ENCODE data around the gene RIMBP2.

RIMBP2 gene

DNA sequence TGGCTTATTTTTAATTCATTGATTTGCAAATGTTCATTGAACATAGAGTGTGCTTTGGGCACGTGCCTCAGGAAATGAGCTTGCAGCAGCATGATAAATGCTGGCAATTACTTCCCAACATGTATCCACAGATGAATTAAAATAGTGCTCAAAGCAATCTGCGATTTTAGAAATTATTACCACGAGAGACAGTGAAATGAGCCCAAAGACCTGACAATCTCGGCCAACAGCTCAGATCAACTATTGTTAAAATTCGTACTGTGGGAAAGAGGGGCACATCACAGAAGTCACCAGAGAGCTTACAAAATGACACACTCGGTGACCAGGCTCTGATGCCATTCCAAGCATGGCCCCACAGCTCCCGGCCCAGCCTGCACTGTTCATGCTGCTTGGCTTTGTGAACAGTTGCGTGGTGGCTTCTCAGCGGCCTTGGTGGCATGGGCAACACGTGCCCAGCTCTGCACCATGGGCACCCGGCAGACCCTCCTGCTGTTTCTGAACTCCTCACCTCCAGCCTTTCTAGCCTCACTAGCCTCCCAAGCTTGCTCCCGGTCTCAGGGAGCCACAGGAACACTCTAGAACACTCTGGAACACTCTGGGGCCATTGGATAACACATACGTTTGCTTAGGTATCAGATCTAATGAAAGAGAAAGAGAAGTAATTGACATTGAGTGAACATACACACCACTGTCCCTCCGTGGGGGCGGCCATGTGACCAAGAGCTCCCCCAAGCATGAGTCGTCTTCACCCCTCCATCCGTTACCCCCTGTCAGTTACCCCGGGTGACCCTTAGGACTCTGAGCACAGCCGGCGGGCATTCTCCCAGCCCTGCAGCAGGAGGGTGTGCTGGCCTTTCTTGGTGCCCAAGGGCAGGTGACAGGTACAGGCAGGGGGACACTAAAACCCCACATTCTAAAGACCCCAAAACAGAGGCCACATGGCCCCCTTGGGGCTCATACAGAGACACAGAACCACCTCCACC is 28.0 kb downstream of the RIMBP2 start:
- Mint-ChIP-seq H3K27ac (no peak overlapping the region), H3K36me3 (no peaks in the 10 kb centered on the region), H3K27me3 (peaks cover 8% of the 10 kb centered on the region), H3K9me3 (no peaks in the 10 kb centered on the region), H3K4me1 (peaks cover 3% of the 10 kb centered on the region), H3K4me3 (no peak overlapping the region)
- no peak for ATAC-seq (ENCODE audit: low read depth)
- no peak for DNase-seq (ENCODE audit: low spot score in 2 of 2)

DNA sequence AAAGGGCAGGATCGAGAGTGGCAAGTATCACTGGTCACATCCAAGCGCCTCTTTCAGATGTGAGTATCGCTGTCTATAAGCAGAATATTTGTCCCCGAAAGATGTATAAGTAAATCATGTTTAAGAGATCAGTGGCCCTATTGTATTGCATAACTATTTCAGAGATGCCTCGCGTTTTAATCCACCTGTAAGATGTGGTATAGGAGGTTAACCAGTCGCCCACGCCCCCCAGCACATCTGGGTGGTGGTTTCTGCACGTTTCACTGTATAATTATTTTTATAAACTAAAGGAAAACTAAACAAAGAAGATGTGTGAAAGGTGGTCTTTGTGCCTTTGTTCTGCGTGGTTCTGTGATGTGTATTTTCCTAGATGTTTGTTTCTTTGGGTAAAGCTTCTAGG is 28.9 kb downstream of the RIMBP2 start:
- DNase-seq (ENCODE audit: low spot score in 2 of 2) = no peak
- no peaks in the 10 kb centered on the region for H3K36me3 Mint-ChIP-seq
- H3K27me3 Mint-ChIP-seq = peaks cover 5% of the 10 kb centered on the region
- ATAC-seq (ENCODE audit: low read depth) = no peak
- H3K4me3 Mint-ChIP-seq = no peak overlapping the region
- H3K9me3 Mint-ChIP-seq = no peaks in the 10 kb centered on the region
- H3K4me1 Mint-ChIP-seq = peaks cover 3% of the 10 kb centered on the region
- no peak overlapping the region for H3K27ac Mint-ChIP-seq

DNA sequence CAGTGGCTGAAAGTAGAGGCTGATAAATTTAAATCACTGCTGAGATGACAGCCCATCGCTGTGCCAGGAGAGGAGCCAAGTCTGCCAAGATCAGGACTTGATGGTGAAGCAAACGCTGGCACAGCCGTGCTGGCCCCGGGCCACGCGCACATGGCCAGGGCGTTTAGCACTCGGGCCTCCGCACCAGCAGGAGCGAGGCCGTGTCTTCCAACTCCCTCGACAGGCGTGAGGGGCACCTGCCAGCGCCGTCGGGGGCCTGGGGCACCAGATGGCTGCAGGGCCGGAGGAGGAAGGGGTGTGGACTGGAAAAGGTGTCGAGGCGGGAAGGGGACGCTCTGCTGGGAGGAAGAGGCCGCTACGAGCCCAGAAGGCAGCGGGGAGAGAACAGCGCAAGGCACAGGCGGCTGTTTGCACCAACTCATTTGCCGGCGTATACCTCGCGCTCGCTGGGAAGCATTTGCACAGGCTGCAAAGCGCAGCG is 29.5 kb downstream of the RIMBP2 start:
- H3K27ac Mint-ChIP-seq = no peak overlapping the region
- H3K36me3 Mint-ChIP-seq = no peaks in the 10 kb centered on the region
- no peaks in the 10 kb centered on the region for H3K9me3 Mint-ChIP-seq
- ATAC-seq (ENCODE audit: low read depth) (no peak), DNase-seq (ENCODE audit: low spot score in 2 of 2) (no peak)
- no peak overlapping the region for H3K4me3 Mint-ChIP-seq
- H3K27me3 Mint-ChIP-seq = peaks cover 2% of the 10 kb centered on the region
- H3K4me1 Mint-ChIP-seq = no peaks in the 10 kb centered on the region

DNA sequence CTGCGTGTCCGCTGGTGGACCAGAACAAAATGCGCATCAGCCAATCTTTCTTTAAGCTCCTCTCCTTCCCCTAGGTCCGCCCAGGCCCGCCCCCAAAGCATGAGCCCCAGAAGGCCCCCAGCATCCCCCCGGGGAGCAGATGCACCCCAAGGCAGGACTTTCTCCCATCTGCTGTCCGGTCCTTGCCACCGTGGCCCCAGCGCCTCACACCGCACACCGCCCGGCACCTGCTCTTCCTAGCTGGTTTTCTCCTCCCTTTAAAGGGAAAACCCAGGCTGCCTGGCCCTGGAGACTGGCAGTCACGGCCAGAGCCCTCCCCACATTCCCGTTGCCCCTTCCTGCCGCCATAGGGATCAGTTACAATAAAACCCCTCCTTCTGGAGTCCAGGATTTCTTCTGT is 30.2 kb downstream of the RIMBP2 start:
- H3K4me3 Mint-ChIP-seq = no peak overlapping the region
- no peaks in the 10 kb centered on the region for H3K4me1 Mint-ChIP-seq
- no peaks in the 10 kb centered on the region for H3K9me3 Mint-ChIP-seq
- ATAC-seq (ENCODE audit: low read depth) (no peak), DNase-seq (ENCODE audit: low spot score in 2 of 2) (no peak)
- H3K27me3 Mint-ChIP-seq = peaks cover 2% of the 10 kb centered on the region
- H3K27ac Mint-ChIP-seq = no peak overlapping the region
- H3K36me3 Mint-ChIP-seq = no peaks in the 10 kb centered on the region

DNA sequence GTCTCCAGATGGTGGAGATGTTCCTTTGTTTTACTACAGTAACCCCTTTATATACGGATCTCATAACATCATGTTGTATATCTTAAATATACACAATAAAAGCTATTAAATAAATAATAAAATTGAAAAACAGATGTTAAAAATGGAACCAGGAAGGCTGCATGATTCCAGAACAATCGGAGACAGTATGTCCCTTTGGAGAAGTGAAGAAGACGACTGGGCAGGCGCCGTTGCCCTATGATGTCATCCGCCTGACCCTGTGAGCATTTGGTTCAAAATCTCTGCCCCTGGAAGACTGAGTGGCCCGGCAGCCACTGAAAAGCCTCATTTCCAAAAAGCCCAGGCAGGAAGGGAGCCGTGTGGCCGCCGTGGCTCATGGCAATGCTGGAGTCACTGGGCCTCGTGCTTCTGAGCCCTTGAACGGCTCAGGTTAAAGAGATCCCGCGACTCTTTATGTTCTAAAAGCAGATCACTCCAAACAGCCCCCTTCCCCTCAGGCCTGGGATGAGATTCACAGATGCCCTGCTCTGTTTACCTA is 30.8 kb downstream of the RIMBP2 start:
- Mint-ChIP-seq H3K9me3 (no peaks in the 10 kb centered on the region), H3K4me1 (no peaks in the 10 kb centered on the region), H3K36me3 (no peaks in the 10 kb centered on the region), H3K4me3 (no peak overlapping the region), H3K27me3 (peaks cover 2% of the 10 kb centered on the region), H3K27ac (no peak overlapping the region)
- no peak for DNase-seq (ENCODE audit: low spot score in 2 of 2)
- no peak for ATAC-seq (ENCODE audit: low read depth)

DNA sequence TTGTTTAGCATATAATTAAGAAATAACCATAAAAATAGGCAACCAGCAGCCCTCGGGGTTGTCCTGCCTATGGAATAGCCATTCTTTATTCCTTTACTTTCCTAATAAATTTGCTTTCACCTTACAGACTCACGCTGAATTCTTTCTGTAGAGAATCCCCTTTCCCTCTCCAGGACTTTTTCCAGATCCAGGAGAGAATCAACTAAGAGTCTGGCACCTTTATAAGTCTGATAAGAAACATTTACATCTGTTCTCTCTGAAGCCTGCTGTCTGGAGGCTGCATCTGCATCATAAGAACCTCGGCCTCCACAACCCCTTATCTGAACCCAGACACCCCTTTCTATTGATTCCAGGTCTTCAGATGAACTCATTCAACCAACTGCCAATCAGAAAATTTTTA is 32.3 kb downstream of the RIMBP2 start:
- Mint-ChIP-seq H3K27me3 (peaks cover 2% of the 10 kb centered on the region), H3K4me1 (no peaks in the 10 kb centered on the region), H3K9me3 (no peaks in the 10 kb centered on the region), H3K27ac (no peak overlapping the region), H3K36me3 (no peaks in the 10 kb centered on the region), H3K4me3 (no peak overlapping the region)
- no peak for DNase-seq (ENCODE audit: low spot score in 2 of 2)
- ATAC-seq (ENCODE audit: low read depth) = no peak

DNA sequence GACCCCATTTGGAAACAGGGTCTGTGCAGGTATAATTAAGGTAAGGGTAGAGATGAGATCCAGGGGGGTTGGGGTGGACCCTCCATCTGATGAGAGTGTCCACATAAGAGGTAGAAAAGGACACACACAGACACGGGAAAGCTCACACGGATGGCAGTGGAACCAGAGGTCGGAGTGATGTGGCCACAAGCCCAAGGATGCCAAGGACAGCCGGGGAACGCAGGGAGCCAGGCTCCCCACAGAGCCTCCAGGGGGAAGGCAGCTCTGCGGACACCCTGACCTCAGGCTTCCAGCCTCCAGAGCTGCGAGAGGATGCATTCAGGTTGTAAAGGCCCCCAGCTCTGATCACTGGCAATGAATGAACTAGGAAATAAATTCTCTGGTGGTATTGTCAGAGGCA is 33.0 kb downstream of the RIMBP2 start:
- no peaks in the 10 kb centered on the region for H3K9me3 Mint-ChIP-seq
- no peak for ATAC-seq (ENCODE audit: low read depth)
- H3K27ac Mint-ChIP-seq = no peak overlapping the region
- H3K4me3 Mint-ChIP-seq = no peak overlapping the region
- no peak for DNase-seq (ENCODE audit: low spot score in 2 of 2)
- H3K4me1 Mint-ChIP-seq = no peaks in the 10 kb centered on the region
- no peaks in the 10 kb centered on the region for H3K27me3 Mint-ChIP-seq
- no peaks in the 10 kb centered on the region for H3K36me3 Mint-ChIP-seq

DNA sequence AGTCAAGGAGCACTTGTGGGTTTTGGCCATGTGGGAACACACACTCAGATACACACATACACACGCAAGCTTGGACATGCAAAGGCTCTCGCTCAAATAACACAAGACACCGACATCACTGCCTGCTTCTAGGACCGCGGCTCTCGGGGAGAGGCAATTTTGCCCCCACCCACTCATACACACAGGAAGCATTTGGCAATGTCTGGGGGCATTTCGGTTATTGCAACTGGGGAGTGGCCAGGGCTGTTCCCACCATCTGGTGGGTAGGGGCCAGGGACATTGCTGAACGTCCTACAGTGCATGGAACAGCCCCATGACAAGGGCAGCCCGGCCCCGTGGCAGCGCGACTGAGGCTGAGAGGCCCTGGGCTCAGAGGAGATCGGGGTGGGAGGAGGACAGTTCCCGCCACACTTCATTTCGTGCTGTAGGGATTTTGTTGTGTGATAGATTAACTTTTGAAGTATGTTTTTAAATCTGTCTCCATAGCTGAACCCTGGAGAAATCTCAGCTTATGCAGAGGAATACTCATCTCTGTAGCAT is 35.6 kb downstream of the RIMBP2 start:
- H3K27ac Mint-ChIP-seq = no peak overlapping the region
- peaks cover 2% of the 10 kb centered on the region for H3K9me3 Mint-ChIP-seq
- H3K27me3 Mint-ChIP-seq = no peaks in the 10 kb centered on the region
- ATAC-seq (ENCODE audit: low read depth) (no peak), DNase-seq (ENCODE audit: low spot score in 2 of 2) (no peak)
- no peaks in the 10 kb centered on the region for H3K36me3 Mint-ChIP-seq
- H3K4me3 Mint-ChIP-seq = no peak overlapping the region
- H3K4me1 Mint-ChIP-seq = no peaks in the 10 kb centered on the region

DNA sequence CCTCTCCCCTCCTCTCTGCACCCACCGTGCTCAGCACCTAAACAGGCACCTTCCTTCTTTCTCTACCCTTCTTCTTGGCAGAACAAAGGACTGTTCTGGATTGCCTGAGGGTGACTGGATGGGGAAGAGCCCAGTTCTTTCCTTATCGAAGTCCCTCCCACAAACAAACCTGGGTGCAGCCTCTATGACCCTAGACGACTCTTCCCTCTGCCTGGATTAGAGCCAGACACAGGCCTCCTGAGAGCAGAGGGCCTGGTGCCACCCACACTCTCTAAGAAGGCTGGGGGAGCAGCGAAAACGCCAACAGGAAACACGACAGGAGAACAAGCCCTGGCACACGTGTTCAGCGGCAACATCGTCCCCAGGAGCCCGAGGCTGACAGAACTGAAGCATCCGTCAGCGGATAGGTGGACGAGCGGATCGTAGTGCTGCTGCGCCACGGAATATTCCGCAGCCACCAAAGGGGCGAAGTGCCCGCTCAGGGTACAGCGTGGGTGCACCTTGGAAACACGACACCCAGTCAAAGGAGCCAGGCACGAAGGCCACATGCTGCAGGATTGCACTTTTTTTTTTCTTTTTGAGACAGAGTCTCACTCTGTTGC is 38.0 kb downstream of the RIMBP2 start:
- Mint-ChIP-seq H3K36me3 (no peaks in the 10 kb centered on the region), H3K27ac (no peak overlapping the region), H3K4me3 (no peak overlapping the region), H3K4me1 (no peaks in the 10 kb centered on the region), H3K27me3 (peaks cover 2% of the 10 kb centered on the region), H3K9me3 (peaks cover 4% of the 10 kb centered on the region)
- ATAC-seq (ENCODE audit: low read depth) (no peak), DNase-seq (ENCODE audit: low spot score in 2 of 2) (no peak)

DNA sequence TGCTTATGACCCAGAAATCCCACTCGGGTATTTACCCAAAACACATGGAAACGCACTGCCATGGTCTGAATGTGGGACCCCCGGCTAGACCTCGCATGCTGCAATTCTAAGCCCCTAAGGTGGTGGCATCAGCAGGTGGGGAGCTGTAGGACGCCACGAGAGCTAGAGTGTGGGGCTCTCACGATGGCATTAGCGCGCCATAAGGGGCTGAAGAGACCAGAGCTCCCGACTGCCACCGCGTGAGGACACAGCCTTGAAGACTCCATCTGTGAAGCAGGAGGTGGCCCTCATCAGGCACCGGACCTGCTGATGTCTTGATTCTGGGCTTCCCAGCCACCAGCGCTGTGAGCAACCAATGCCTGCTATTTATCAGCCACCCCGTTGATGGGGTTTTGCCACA is 40.3 kb downstream of the RIMBP2 start:
- no peaks in the 10 kb centered on the region for H3K4me1 Mint-ChIP-seq
- H3K27me3 Mint-ChIP-seq = peaks cover 4% of the 10 kb centered on the region
- H3K36me3 Mint-ChIP-seq = no peaks in the 10 kb centered on the region
- no peak for DNase-seq (ENCODE audit: low spot score in 2 of 2)
- no peak overlapping the region for H3K4me3 Mint-ChIP-seq
- H3K9me3 Mint-ChIP-seq = peaks cover 6% of the 10 kb centered on the region
- ATAC-seq (ENCODE audit: low read depth) = no peak
- H3K27ac Mint-ChIP-seq = no peak overlapping the region

DNA sequence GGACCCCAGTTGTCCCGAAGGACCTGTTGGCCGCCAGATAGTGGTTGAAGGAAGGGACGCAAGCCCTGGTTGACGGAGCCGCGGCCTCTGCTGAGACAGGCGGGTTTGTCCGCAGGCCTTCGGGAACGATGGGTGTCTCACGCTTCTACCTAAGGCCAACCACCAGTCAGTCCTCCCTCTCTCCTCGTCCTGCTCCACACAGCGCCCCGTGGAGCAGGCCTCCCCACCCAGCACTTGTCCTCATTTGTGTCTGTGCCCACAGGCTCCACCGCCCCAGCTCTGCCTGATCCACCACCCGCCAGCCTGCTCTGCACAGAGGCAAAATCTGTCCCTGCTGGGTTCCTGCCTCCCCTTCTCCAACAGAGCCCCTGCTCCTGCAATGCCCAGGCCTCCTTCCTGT is 41.0 kb downstream of the RIMBP2 start:
- no peaks in the 10 kb centered on the region for H3K4me1 Mint-ChIP-seq
- H3K9me3 Mint-ChIP-seq = peaks cover 6% of the 10 kb centered on the region
- no peaks in the 10 kb centered on the region for H3K36me3 Mint-ChIP-seq
- no peak overlapping the region for H3K4me3 Mint-ChIP-seq
- no peak overlapping the region for H3K27ac Mint-ChIP-seq
- peaks cover 4% of the 10 kb centered on the region for H3K27me3 Mint-ChIP-seq
- ATAC-seq (ENCODE audit: low read depth) (no peak), DNase-seq (ENCODE audit: low spot score in 2 of 2) (no peak)

DNA sequence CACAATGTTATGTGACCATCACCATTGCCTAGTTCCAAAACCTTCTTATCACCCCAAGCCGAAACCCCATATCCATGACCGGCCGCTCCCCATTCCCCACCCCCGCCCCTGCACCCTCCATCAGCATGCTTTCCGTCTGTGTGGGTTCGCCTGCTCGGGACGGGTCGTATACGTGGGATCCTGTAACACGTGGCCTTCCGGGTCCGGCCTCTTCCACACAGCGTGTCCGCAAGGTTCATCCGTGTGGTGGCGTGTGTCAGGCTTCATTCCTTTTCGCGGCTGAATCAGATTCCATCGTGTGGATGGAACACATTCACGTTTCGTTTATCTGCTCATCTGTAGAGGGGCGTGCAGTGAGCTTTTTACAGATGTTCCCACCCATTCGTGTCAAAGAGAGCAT is 41.4 kb downstream of the RIMBP2 start:
- Mint-ChIP-seq H3K4me1 (no peaks in the 10 kb centered on the region), H3K27me3 (peaks cover 4% of the 10 kb centered on the region), H3K36me3 (no peaks in the 10 kb centered on the region), H3K4me3 (no peak overlapping the region), H3K27ac (no peak overlapping the region), H3K9me3 (peaks cover 6% of the 10 kb centered on the region)
- no peak for ATAC-seq (ENCODE audit: low read depth)
- no peak for DNase-seq (ENCODE audit: low spot score in 2 of 2)

DNA sequence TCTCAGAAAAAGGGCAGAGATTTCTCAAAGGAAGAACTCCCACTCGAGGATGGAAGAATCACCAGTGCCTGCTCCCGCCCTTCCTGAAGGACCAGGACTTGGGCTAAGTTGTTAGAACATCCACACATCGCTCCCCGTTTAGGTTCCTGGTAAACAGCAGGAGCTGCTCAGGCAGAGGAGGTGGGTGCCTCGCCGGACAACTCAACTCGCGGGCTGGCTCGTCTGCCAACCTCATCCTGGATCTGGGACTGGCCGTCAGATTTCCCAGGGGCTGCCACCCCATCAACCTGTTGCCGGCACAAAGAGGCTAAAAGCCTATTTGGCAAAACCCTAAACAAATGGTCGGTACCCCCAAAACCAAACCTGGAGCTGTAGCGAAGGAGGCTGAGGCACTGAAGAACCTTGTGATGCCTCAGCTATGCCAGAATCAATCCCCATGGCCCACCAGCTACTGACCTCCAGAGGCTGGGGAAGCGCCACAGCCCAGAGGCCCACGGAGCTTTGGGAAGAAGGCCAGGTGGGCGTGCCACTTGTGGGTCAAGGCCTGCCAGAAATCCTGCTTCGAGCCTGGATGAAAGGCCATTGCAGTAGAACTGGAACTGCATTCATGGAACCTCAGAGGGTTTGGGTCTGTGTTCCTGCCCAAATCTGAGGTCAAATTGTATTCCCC is 42.9 kb downstream of the RIMBP2 start:
- H3K27ac Mint-ChIP-seq = no peak overlapping the region
- no peaks in the 10 kb centered on the region for H3K4me1 Mint-ChIP-seq
- H3K36me3 Mint-ChIP-seq = no peaks in the 10 kb centered on the region
- H3K4me3 Mint-ChIP-seq = no peak overlapping the region
- peaks cover 6% of the 10 kb centered on the region for H3K9me3 Mint-ChIP-seq
- DNase-seq (ENCODE audit: low spot score in 2 of 2) = no peak
- no peak for ATAC-seq (ENCODE audit: low read depth)
- peaks cover 4% of the 10 kb centered on the region for H3K27me3 Mint-ChIP-seq
